Measurements from ENCODE around the gene CASP2. TPM values are rescaled to one million over a fixed set of nuclear protein-coding genes. Genes with fewer than 3 reads are reported as not detected.
"Not testable (repeated sequence)": the region's sequence is repeated elsewhere in the genome, so short reads cannot be mapped to it uniquely, and the experiment has no call there.

CASP2 gene
- total and polyA plus RNA-seq, 3 experiments from 2014 or later: 23.0 to 107 (median 105) TPM

- peaks cover 43 to 84% (median 66%) of the 10 kb centered on the region in 3 donors for H3K4me1 Mint-ChIP-seq
- H3K27me3 ChIP-seq (ENCODE audit: insufficient read depth, low read length, poor library complexity, severe bottlenecking); H3K9me3 ChIP-seq (ENCODE audit: low read length); H3K27me3 Mint-ChIP-seq; DNase-seq; H3K9me3 Mint-ChIP-seq: not testable (repeated sequence)
- Histone ChIP-seq H3K4me1 (ENCODE audit: insufficient read depth, low read length) (peaks cover 31% of the 10 kb centered on the region), H3K27ac (ENCODE audit: low read depth, low read length) (peak overlapping the region; percentile 83), H3K36me3 (ENCODE audit: insufficient read depth, low read length) (peaks cover 24% of the 10 kb centered on the region), H3K4me3 (ENCODE audit: low read length) (peak overlapping the region; percentile 95)
- CTCF ChIA-PET: interaction anchor here (0.8 to 5.8 kb wide), 10 partner anchors 9 to 111 kb away, joined by 3 to 45 read pairs (median 6); partner anchors contain the start of gene CASP2
- POLR2A ChIA-PET: interaction anchor here (0.8 to 1.9 kb wide), 6 partner anchors 14 to 122 kb away, joined by 3 to 10 read pairs (median 6); no protein-coding TSS in a partner anchor
- H3K27ac Mint-ChIP-seq: peak overlapping the region; percentile 63 to 98 (median 94)
- peaks cover 0 to 57% (median 18%) of the 10 kb centered on the region in 3 donors for H3K36me3 Mint-ChIP-seq
- H3K4me3 Mint-ChIP-seq: peak overlapping the region; percentile 88 to 99 (median 97)
Measured at GRCh38 chr7:143264196-143264568, 24.0 kb upstream of the CASP2 start.

GRCh38 chr7:143265017-143265693 lies 23.0 kb upstream of the CASP2 start:
- Mint-ChIP-seq H3K27ac (peak overlapping the region; percentile 63 to 98 (median 94)), H3K27me3 (no peaks in the 10 kb centered on the region), H3K4me1 (peaks cover 34 to 79% (median 66%) of the 10 kb centered on the region in 3 donors), H3K4me3 (peak overlapping the region; percentile 88 to 99 (median 97)), H3K9me3 (no peaks in the 10 kb centered on the region), H3K36me3 (peaks cover 0 to 67% (median 21%) of the 10 kb centered on the region in 3 donors)
- POLR2A ChIA-PET: interaction anchor here (0.6 to 1.7 kb wide), 5 partner anchors 21 to 653 kb away, joined by 3 to 7 read pairs (median 4); no protein-coding TSS in a partner anchor
- Histone ChIP-seq H3K36me3 (ENCODE audit: insufficient read depth, low read length) (peaks cover 26% of the 10 kb centered on the region), H3K27ac (ENCODE audit: low read depth, low read length) (no peak overlapping the region), H3K9me3 (ENCODE audit: low read length) (no peaks in the 10 kb centered on the region), H3K27me3 (ENCODE audit: insufficient read depth, low read length, poor library complexity, severe bottlenecking) (no peaks in the 10 kb centered on the region), H3K4me1 (ENCODE audit: insufficient read depth, low read length) (peaks cover 24% of the 10 kb centered on the region), H3K4me3 (ENCODE audit: low read length) (peak overlapping the region; percentile 95)
- CTCF ChIA-PET: interaction anchor here (0.8 to 5.8 kb wide), 8 partner anchors 8 to 80 kb away, joined by 3 to 45 read pairs (median 5); no protein-coding TSS in a partner anchor
- no peak for DNase-seq

GRCh38 chr7:143269251-143269650 lies 18.9 kb upstream of the CASP2 start:
- DNase-seq: no peak
- no peaks in the 10 kb centered on the region for H3K27me3 ChIP-seq (ENCODE audit: insufficient read depth, low read length, poor library complexity, severe bottlenecking)
- H3K4me3 Mint-ChIP-seq: no peak overlapping the region
- peaks cover 15% of the 10 kb centered on the region for H3K4me1 ChIP-seq (ENCODE audit: insufficient read depth, low read length)
- H3K4me3 ChIP-seq (ENCODE audit: low read length): no peak overlapping the region
- peaks cover 0 to 62% (median 21%) of the 10 kb centered on the region in 3 donors for H3K36me3 Mint-ChIP-seq
- H3K27me3 Mint-ChIP-seq: no peaks in the 10 kb centered on the region
- H3K9me3 ChIP-seq (ENCODE audit: low read length): no peaks in the 10 kb centered on the region
- peaks cover 26% of the 10 kb centered on the region for H3K36me3 ChIP-seq (ENCODE audit: insufficient read depth, low read length)
- H3K9me3 Mint-ChIP-seq: no peaks in the 10 kb centered on the region
- CTCF ChIA-PET: interaction anchor here (1.1 to 1.7 kb wide), 3 partner anchors 11 to 148 kb away, joined by 4 to 5 read pairs (median 4); no protein-coding TSS in a partner anchor
- peaks cover 22 to 59% (median 41%) of the 10 kb centered on the region in 3 donors for H3K4me1 Mint-ChIP-seq
- H3K27ac ChIP-seq (ENCODE audit: low read depth, low read length): peak overlapping the region; percentile 2
- POLR2A ChIA-PET: interaction anchor here (1.5 kb wide), 1 partner anchor 10 kb away, joined by 3 read pairs; no protein-coding TSS in a partner anchor
- H3K27ac Mint-ChIP-seq: peak overlapping the region in 7 of 8 donors; percentile 9 to 84 (median 52)

- peak overlapping the region in 6 of 8 donors; percentile 20 to 68 (median 60) for H3K27ac Mint-ChIP-seq
- no peak for DNase-seq
Measured at GRCh38 chr7:143271240-143271639, 16.9 kb upstream of the CASP2 start.

GRCh38 chr7:143272871-143273270 lies 15.3 kb upstream of the CASP2 start:
- H3K9me3 Mint-ChIP-seq: no peaks in the 10 kb centered on the region
- no peak overlapping the region for H3K27ac Mint-ChIP-seq
- H3K4me3 ChIP-seq (ENCODE audit: low read length): no peak overlapping the region
- DNase-seq: no peak
- H3K4me1 ChIP-seq (ENCODE audit: insufficient read depth, low read length): no peaks in the 10 kb centered on the region
- peaks cover 14% of the 10 kb centered on the region for H3K36me3 ChIP-seq (ENCODE audit: insufficient read depth, low read length)
- H3K27me3 ChIP-seq (ENCODE audit: insufficient read depth, low read length, poor library complexity, severe bottlenecking): no peaks in the 10 kb centered on the region
- H3K27ac ChIP-seq (ENCODE audit: low read depth, low read length): no peak overlapping the region
- ChIA-PET POLR2A (interaction anchor here (0.6 to 0.7 kb wide), 2 partner anchors 22 to 92 kb away, joined by 5 to 6 read pairs; no protein-coding TSS in a partner anchor), CTCF (interaction anchor here (0.7 to 1.8 kb wide), 5 partner anchors 8 to 32 kb away, joined by 3 to 9 read pairs (median 3); partner anchors contain the start of gene GSTK1)
- H3K36me3 Mint-ChIP-seq: peaks cover 0 to 30% (median 11%) of the 10 kb centered on the region in 3 donors
- H3K4me1 Mint-ChIP-seq: peaks cover 3 to 28% (median 19%) of the 10 kb centered on the region in 3 donors
- H3K4me3 Mint-ChIP-seq: no peak overlapping the region
- H3K9me3 ChIP-seq (ENCODE audit: low read length): no peaks in the 10 kb centered on the region
- H3K27me3 Mint-ChIP-seq: no peaks in the 10 kb centered on the region

More at GRCh38 chr7:143271240-143271639, 16.9 kb upstream of the CASP2 start:
- no peaks in the 10 kb centered on the region for H3K4me1 ChIP-seq (ENCODE audit: insufficient read depth, low read length)
- no peaks in the 10 kb centered on the region for H3K9me3 ChIP-seq (ENCODE audit: low read length)
- Mint-ChIP-seq H3K9me3 (no peaks in the 10 kb centered on the region), H3K4me3 (no peak overlapping the region), H3K36me3 (peaks cover 0 to 44% (median 13%) of the 10 kb centered on the region in 3 donors), H3K27me3 (no peaks in the 10 kb centered on the region), H3K4me1 (peaks cover 7 to 39% (median 21%) of the 10 kb centered on the region in 3 donors)
- no peaks in the 10 kb centered on the region for H3K27me3 ChIP-seq (ENCODE audit: insufficient read depth, low read length, poor library complexity, severe bottlenecking)
- ChIA-PET CTCF (interaction anchor here (1.4 to 1.8 kb wide), 2 partner anchors 28 to 30 kb away, joined by 5 to 9 read pairs; no protein-coding TSS in a partner anchor), POLR2A (interaction anchor here (0.8 kb wide), 1 partner anchor 8 kb away, joined by 5 read pairs; the partner anchor contains the start of gene GSTK1)
- no peak overlapping the region for H3K4me3 ChIP-seq (ENCODE audit: low read length)
- peaks cover 26% of the 10 kb centered on the region for H3K36me3 ChIP-seq (ENCODE audit: insufficient read depth, low read length)
- H3K27ac ChIP-seq (ENCODE audit: low read depth, low read length): no peak overlapping the region

- Mint-ChIP-seq H3K27ac (peak overlapping the region; percentile 82 to 96 (median 90)), H3K4me1 (peaks cover 33 to 43% (median 34%) of the 10 kb centered on the region in 3 donors), H3K9me3 (no peaks in the 10 kb centered on the region), H3K4me3 (peak overlapping the region; percentile 34 to 85 (median 73)), H3K27me3 (no peaks in the 10 kb centered on the region), H3K36me3 (no peaks in the 10 kb centered on the region)
- Histone ChIP-seq H3K27ac (ENCODE audit: low read depth, low read length) (peak overlapping the region; percentile 33), H3K27me3 (ENCODE audit: insufficient read depth, low read length, poor library complexity, severe bottlenecking) (no peaks in the 10 kb centered on the region), H3K9me3 (ENCODE audit: low read length) (no peaks in the 10 kb centered on the region), H3K36me3 (ENCODE audit: insufficient read depth, low read length) (no peaks in the 10 kb centered on the region), H3K4me3 (ENCODE audit: low read length) (peak overlapping the region; percentile 8), H3K4me1 (ENCODE audit: insufficient read depth, low read length) (peaks cover 27% of the 10 kb centered on the region)
- ChIA-PET CTCF (interaction anchor here (0.7 to 4.8 kb wide), 14 partner anchors 8 to 137 kb away, joined by 3 to 27 read pairs (median 4); partner anchors contain the start of genes CASP2 and GSTK1), POLR2A (interaction anchor here (0.5 to 1.5 kb wide), 6 partner anchors 9 to 59 kb away, joined by 3 to 8 read pairs (median 5); partner anchors contain the start of genes CASP2 and GSTK1)
- peak in 2 of 5 donors; percentile 26 to 41 for DNase-seq
Measured at GRCh38 chr7:143279186-143280098, 8.7 kb upstream of the CASP2 start.

- Histone ChIP-seq H3K4me1 (ENCODE audit: insufficient read depth, low read length) (peaks cover 27% of the 10 kb centered on the region), H3K4me3 (ENCODE audit: low read length) (peak overlapping the region; percentile 8), H3K27me3 (ENCODE audit: insufficient read depth, low read length, poor library complexity, severe bottlenecking) (no peaks in the 10 kb centered on the region), H3K9me3 (ENCODE audit: low read length) (no peaks in the 10 kb centered on the region), H3K36me3 (ENCODE audit: insufficient read depth, low read length) (no peaks in the 10 kb centered on the region), H3K27ac (ENCODE audit: low read depth, low read length) (peak overlapping the region; percentile 33)
- H3K27ac Mint-ChIP-seq: peak overlapping the region; percentile 82 to 93 (median 90)
- H3K9me3 Mint-ChIP-seq: no peaks in the 10 kb centered on the region
- DNase-seq: no peak
- POLR2A ChIA-PET: interaction anchor here (0.5 to 1.5 kb wide), 4 partner anchors 8 to 58 kb away, joined by 4 to 8 read pairs (median 6); partner anchors contain the start of genes CASP2 and GSTK1
- H3K27me3 Mint-ChIP-seq: no peaks in the 10 kb centered on the region
- H3K36me3 Mint-ChIP-seq: no peaks in the 10 kb centered on the region
- H3K4me3 Mint-ChIP-seq: peak overlapping the region; percentile 34 to 85 (median 73)
- H3K4me1 Mint-ChIP-seq: peaks cover 33 to 44% (median 34%) of the 10 kb centered on the region in 3 donors
- CTCF ChIA-PET: interaction anchor here (0.9 to 4.8 kb wide), 13 partner anchors 8 to 136 kb away, joined by 3 to 27 read pairs (median 5); partner anchors contain the start of genes CASP2 and GSTK1
Measured at GRCh38 chr7:143280160-143280559, 8.0 kb upstream of the CASP2 start.
